ENCODE measurements around the gene SRC. TPM values are rescaled to one million over a fixed set of nuclear protein-coding genes. Genes with fewer than 3 reads are reported as not detected.

The SRC gene
- total and polyA plus RNA-seq, 3 experiments from 2014 or later, result 1.2 to 2.7 (median 2.4) TPM

- Mint-ChIP-seq H3K9me3 (no peaks in the 10 kb centered on the region), H3K36me3 (peaks cover 0 to 4% (median 0%) of the 10 kb centered on the region in 3 donors)
Measured at GRCh38 chr20:37421060-37421905, 75.3 kb downstream of the SRC start.

GRCh38 chr20:37421988-37422387, 76.0 kb downstream of the SRC start:
- Mint-ChIP-seq H3K4me3 (no peak overlapping the region), H3K36me3 (peaks cover 0 to 4% (median 0%) of the 10 kb centered on the region in 3 donors), H3K27ac (no peak overlapping the region), H3K27me3 (peaks cover 14 to 36% of the 10 kb centered on the region in 2 donors), H3K9me3 (no peaks in the 10 kb centered on the region), H3K4me1 (no peaks in the 10 kb centered on the region)
- H3K4me3 ChIP-seq (ENCODE audit: low read length), result no peak overlapping the region
- no peaks in the 10 kb centered on the region for H3K4me1 ChIP-seq (ENCODE audit: insufficient read depth, low read length)
- H3K27me3 ChIP-seq (ENCODE audit: insufficient read depth, low read length, poor library complexity, severe bottlenecking), result peaks cover 12% of the 10 kb centered on the region
- H3K27ac ChIP-seq (ENCODE audit: low read depth, low read length), result no peak overlapping the region
- no peaks in the 10 kb centered on the region for H3K36me3 ChIP-seq (ENCODE audit: insufficient read depth, low read length)
- no peak for DNase-seq
- no peaks in the 10 kb centered on the region for H3K9me3 ChIP-seq (ENCODE audit: low read length)
- ChIA-PET CTCF (no interaction called here), POLR2A (no interaction called here)

More at GRCh38 chr20:37421060-37421905, 75.3 kb downstream of the SRC start:
- peaks cover 14 to 36% of the 10 kb centered on the region in 2 donors for H3K27me3 Mint-ChIP-seq
- H3K27ac Mint-ChIP-seq, result no peak overlapping the region
- POLR2A ChIA-PET, result no interaction called here
- Histone ChIP-seq H3K9me3 (ENCODE audit: low read length) (no peaks in the 10 kb centered on the region), H3K27me3 (ENCODE audit: insufficient read depth, low read length, poor library complexity, severe bottlenecking) (peaks cover 12% of the 10 kb centered on the region), H3K4me3 (ENCODE audit: low read length) (no peak overlapping the region), H3K27ac (ENCODE audit: low read depth, low read length) (no peak overlapping the region), H3K4me1 (ENCODE audit: insufficient read depth, low read length) (no peaks in the 10 kb centered on the region), H3K36me3 (ENCODE audit: insufficient read depth, low read length) (no peaks in the 10 kb centered on the region)
- CTCF ChIA-PET, result no interaction called here
- DNase-seq, result no peak
- no peak overlapping the region for H3K4me3 Mint-ChIP-seq
- H3K4me1 Mint-ChIP-seq, result no peaks in the 10 kb centered on the region

- ChIA-PET CTCF (no interaction called here), POLR2A (no interaction called here)
- H3K27ac ChIP-seq (ENCODE audit: low read depth, low read length), result no peak overlapping the region
- no peak overlapping the region for H3K4me3 Mint-ChIP-seq
- H3K36me3 Mint-ChIP-seq, result peaks cover 0 to 4% (median 0%) of the 10 kb centered on the region in 3 donors
- no peak overlapping the region for H3K27ac Mint-ChIP-seq
- no peak overlapping the region for H3K4me3 ChIP-seq (ENCODE audit: low read length)
- no peaks in the 10 kb centered on the region for H3K4me1 ChIP-seq (ENCODE audit: insufficient read depth, low read length)
- H3K4me1 Mint-ChIP-seq, result no peaks in the 10 kb centered on the region
- H3K9me3 Mint-ChIP-seq, result no peaks in the 10 kb centered on the region
- no peaks in the 10 kb centered on the region for H3K9me3 ChIP-seq (ENCODE audit: low read length)
- no peak for DNase-seq
- H3K27me3 Mint-ChIP-seq, result peaks cover 14 to 36% of the 10 kb centered on the region in 2 donors
- no peaks in the 10 kb centered on the region for H3K36me3 ChIP-seq (ENCODE audit: insufficient read depth, low read length)
- peaks cover 12% of the 10 kb centered on the region for H3K27me3 ChIP-seq (ENCODE audit: insufficient read depth, low read length, poor library complexity, severe bottlenecking)
Measured at GRCh38 chr20:37422791-37423286, 76.9 kb downstream of the SRC start.

GRCh38 chr20:37423545-37423944, 77.6 kb downstream of the SRC start:
- Mint-ChIP-seq H3K9me3 (no peaks in the 10 kb centered on the region), H3K27ac (no peak overlapping the region), H3K4me1 (no peaks in the 10 kb centered on the region), H3K27me3 (peaks cover 14 to 36% of the 10 kb centered on the region in 2 donors), H3K36me3 (peaks cover 0 to 4% (median 0%) of the 10 kb centered on the region in 3 donors), H3K4me3 (no peak overlapping the region)
- no peaks in the 10 kb centered on the region for H3K4me1 ChIP-seq (ENCODE audit: insufficient read depth, low read length)
- peaks cover 12% of the 10 kb centered on the region for H3K27me3 ChIP-seq (ENCODE audit: insufficient read depth, low read length, poor library complexity, severe bottlenecking)
- no peaks in the 10 kb centered on the region for H3K9me3 ChIP-seq (ENCODE audit: low read length)
- CTCF ChIA-PET, result no interaction called here
- DNase-seq, result no peak
- POLR2A ChIA-PET, result no interaction called here
- H3K27ac ChIP-seq (ENCODE audit: low read depth, low read length), result no peak overlapping the region
- no peaks in the 10 kb centered on the region for H3K36me3 ChIP-seq (ENCODE audit: insufficient read depth, low read length)
- no peak overlapping the region for H3K4me3 ChIP-seq (ENCODE audit: low read length)

- no peak overlapping the region for H3K4me3 Mint-ChIP-seq
- Histone ChIP-seq H3K27me3 (ENCODE audit: insufficient read depth, low read length, poor library complexity, severe bottlenecking) (peaks cover 12% of the 10 kb centered on the region), H3K27ac (ENCODE audit: low read depth, low read length) (no peak overlapping the region), H3K4me1 (ENCODE audit: insufficient read depth, low read length) (no peaks in the 10 kb centered on the region), H3K4me3 (ENCODE audit: low read length) (no peak overlapping the region), H3K36me3 (ENCODE audit: insufficient read depth, low read length) (no peaks in the 10 kb centered on the region), H3K9me3 (ENCODE audit: low read length) (no peaks in the 10 kb centered on the region)
- no peaks in the 10 kb centered on the region for H3K9me3 Mint-ChIP-seq
- H3K27ac Mint-ChIP-seq, result no peak overlapping the region
- H3K4me1 Mint-ChIP-seq, result no peaks in the 10 kb centered on the region
- no peak for DNase-seq
- peaks cover 0 to 4% (median 0%) of the 10 kb centered on the region in 3 donors for H3K36me3 Mint-ChIP-seq
- ChIA-PET CTCF (interaction anchor here (0.5 kb wide), 1 partner anchor 46 kb away, joined by 3 read pairs; no protein-coding TSS in a partner anchor), POLR2A (no interaction called here)
- H3K27me3 Mint-ChIP-seq, result peaks cover 14 to 36% of the 10 kb centered on the region in 2 donors
Measured at GRCh38 chr20:37424062-37424851, 78.3 kb downstream of the SRC start.

- peaks cover 12% of the 10 kb centered on the region for H3K27me3 ChIP-seq (ENCODE audit: insufficient read depth, low read length, poor library complexity, severe bottlenecking)
Measured at GRCh38 chr20:37425103-37425625, 79.2 kb downstream of the SRC start.

GRCh38 chr20:37426106-37426505, 80.2 kb downstream of the SRC start:
- POLR2A ChIA-PET, result no interaction called here

More at GRCh38 chr20:37425103-37425625, 79.2 kb downstream of the SRC start:
- H3K27me3 Mint-ChIP-seq, result peaks cover 14 to 36% of the 10 kb centered on the region in 2 donors
- H3K36me3 Mint-ChIP-seq, result peaks cover 0 to 4% (median 0%) of the 10 kb centered on the region in 3 donors
- no peak for DNase-seq
- no peaks in the 10 kb centered on the region for H3K9me3 Mint-ChIP-seq
- no peak overlapping the region for H3K4me3 Mint-ChIP-seq
- Histone ChIP-seq H3K27ac (ENCODE audit: low read depth, low read length) (no peak overlapping the region), H3K4me1 (ENCODE audit: insufficient read depth, low read length) (no peaks in the 10 kb centered on the region), H3K36me3 (ENCODE audit: insufficient read depth, low read length) (no peaks in the 10 kb centered on the region), H3K9me3 (ENCODE audit: low read length) (no peaks in the 10 kb centered on the region), H3K4me3 (ENCODE audit: low read length) (no peak overlapping the region)
- POLR2A ChIA-PET, result no interaction called here
- no peak overlapping the region for H3K27ac Mint-ChIP-seq
- CTCF ChIA-PET, result no interaction called here
- no peaks in the 10 kb centered on the region for H3K4me1 Mint-ChIP-seq

GRCh38 chr20:37426978-37427377, 81.0 kb downstream of the SRC start:
- ChIA-PET CTCF (no interaction called here), POLR2A (no interaction called here)
- no peak overlapping the region for H3K27ac ChIP-seq (ENCODE audit: low read depth, low read length)
- H3K36me3 Mint-ChIP-seq, result no peaks in the 10 kb centered on the region
- no peaks in the 10 kb centered on the region for H3K9me3 Mint-ChIP-seq
- H3K27ac Mint-ChIP-seq, result no peak overlapping the region
- no peak overlapping the region for H3K4me3 ChIP-seq (ENCODE audit: low read length)
- no peak for DNase-seq
- H3K27me3 ChIP-seq (ENCODE audit: insufficient read depth, low read length, poor library complexity, severe bottlenecking), result peaks cover 12% of the 10 kb centered on the region
- H3K4me3 Mint-ChIP-seq, result no peak overlapping the region
- H3K36me3 ChIP-seq (ENCODE audit: insufficient read depth, low read length), result no peaks in the 10 kb centered on the region
- no peaks in the 10 kb centered on the region for H3K4me1 ChIP-seq (ENCODE audit: insufficient read depth, low read length)
- no peaks in the 10 kb centered on the region for H3K4me1 Mint-ChIP-seq
- no peaks in the 10 kb centered on the region for H3K9me3 ChIP-seq (ENCODE audit: low read length)
- peaks cover 9 to 24% of the 10 kb centered on the region in 2 donors for H3K27me3 Mint-ChIP-seq

More at GRCh38 chr20:37426106-37426505, 80.2 kb downstream of the SRC start:
- Histone ChIP-seq H3K4me1 (ENCODE audit: insufficient read depth, low read length) (no peaks in the 10 kb centered on the region), H3K36me3 (ENCODE audit: insufficient read depth, low read length) (no peaks in the 10 kb centered on the region), H3K9me3 (ENCODE audit: low read length) (no peaks in the 10 kb centered on the region), H3K4me3 (ENCODE audit: low read length) (no peak overlapping the region), H3K27ac (ENCODE audit: low read depth, low read length) (no peak overlapping the region), H3K27me3 (ENCODE audit: insufficient read depth, low read length, poor library complexity, severe bottlenecking) (peaks cover 12% of the 10 kb centered on the region)
- H3K4me1 Mint-ChIP-seq, result no peaks in the 10 kb centered on the region
- H3K27ac Mint-ChIP-seq, result no peak overlapping the region
- CTCF ChIA-PET, result no interaction called here
- H3K9me3 Mint-ChIP-seq, result no peaks in the 10 kb centered on the region
- no peak for DNase-seq
- no peak overlapping the region for H3K4me3 Mint-ChIP-seq
- no peaks in the 10 kb centered on the region for H3K36me3 Mint-ChIP-seq
- peaks cover 12 to 30% of the 10 kb centered on the region in 2 donors for H3K27me3 Mint-ChIP-seq

All from CD8-positive, alpha-beta memory T cell (primary cell).